SH-SY5Y (cell line): ENCODE data around the gene SDK1.

Source experiments
- GATA2 ChIP-seq: IDR thresholded peaks from 2 replicates; pipeline ENCODE4 v1.6.1; 2011; ENCODE audit warnings: mild to moderate bottlenecking, low read depth, low read length
- GATA3 ChIP-seq: IDR thresholded peaks from 2 replicates; pipeline ENCODE4 v1.6.1; 2011; ENCODE audit warnings: low read depth, mild to moderate bottlenecking, low read length, moderate library complexity

- TF ChIP-seq GATA2 (no peak), GATA3 (no peak)
These were observed 136.4 kb downstream of the SDK1 start for GRCh38 chr7:3437467-3437866.
